Bronchial epithelial cell (primary cell): ENCODE results near the gene ZKSCAN8. TPM values are rescaled to one million over a fixed set of nuclear protein-coding genes. Genes with fewer than 3 reads are reported as not detected.

Experiments
- DNase-seq: peaks from one replicate; pipeline ENCODE4 v3.0.0-alpha.2; 2010; ENCODE audit warnings: low read depth
- FAIRE-seq: peaks from 2 replicates; lab custom pipeline; 2011; peaks lifted over from hg19 to GRCh38; lab: Jason Lieb, UNC
- H3K27me3 ChIP-seq: 2 replicates; pipeline ENCODE4 v1.5.1; 2011; ENCODE audit warnings: low read length; ENCODE audit not compliant: control insufficient read depth, insufficient read depth
- H3K36me3 ChIP-seq: 2 replicates; pipeline ENCODE4 v1.5.1; 2011; ENCODE audit warnings: low read length; ENCODE audit not compliant: control insufficient read depth, insufficient read depth
- H3K4me3 ChIP-seq: 2 replicates; pipeline ENCODE4 v1.5.1; 2011; ENCODE audit warnings: mild to moderate bottlenecking, low read depth, low read length, control low read depth
- total RNA-seq: library from RNA; depleted of rRNA; stranded (reverse); fragments of >200 nt; gene quantifications from 2 replicates; pipeline ENCODE4 v1.2.1, GENCODE V29; 2014
- TF ChIP-seq, protein P1 (sequence below): IDR thresholded peaks from 2 replicates; pipeline ENCODE4 v1.5.1; 2011; ENCODE audit warnings: mild to moderate bottlenecking, moderate library complexity, low read length, control low read depth, inconsistent platforms; ENCODE audit not compliant: insufficient read depth, severe bottlenecking

The ZKSCAN8 gene
- total RNA-seq, 1 donor from 2014 or later = 9.7 TPM

DNA sequence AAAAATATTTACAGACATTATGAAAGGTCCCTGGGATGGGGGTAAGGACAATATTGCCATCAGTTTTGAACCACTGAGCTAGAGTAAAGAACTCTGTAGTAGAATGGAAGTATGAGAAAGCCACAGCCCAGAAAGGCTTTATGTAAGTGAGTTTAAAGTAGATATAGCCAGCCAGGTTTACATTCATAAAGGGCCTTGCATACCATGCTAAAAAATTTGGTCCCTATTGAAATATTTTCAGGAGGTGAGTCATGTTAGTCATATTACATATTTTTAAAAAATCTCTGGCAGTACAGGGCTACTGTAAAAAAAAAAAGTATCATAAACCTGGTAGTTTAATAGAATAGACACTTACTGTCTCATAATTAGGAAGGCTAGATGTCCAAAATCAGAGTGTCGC lies 3.5 kb downstream of the ZKSCAN8 start:
- DNase-seq (no peak), FAIRE-seq (no peak)
- Histone ChIP-seq H3K36me3 (peaks cover 8% of the 10 kb centered on the region), H3K27me3 (no peaks in the 10 kb centered on the region), H3K4me3 (no peak overlapping the region)
- TF ChIP-seq, protein P1, sequence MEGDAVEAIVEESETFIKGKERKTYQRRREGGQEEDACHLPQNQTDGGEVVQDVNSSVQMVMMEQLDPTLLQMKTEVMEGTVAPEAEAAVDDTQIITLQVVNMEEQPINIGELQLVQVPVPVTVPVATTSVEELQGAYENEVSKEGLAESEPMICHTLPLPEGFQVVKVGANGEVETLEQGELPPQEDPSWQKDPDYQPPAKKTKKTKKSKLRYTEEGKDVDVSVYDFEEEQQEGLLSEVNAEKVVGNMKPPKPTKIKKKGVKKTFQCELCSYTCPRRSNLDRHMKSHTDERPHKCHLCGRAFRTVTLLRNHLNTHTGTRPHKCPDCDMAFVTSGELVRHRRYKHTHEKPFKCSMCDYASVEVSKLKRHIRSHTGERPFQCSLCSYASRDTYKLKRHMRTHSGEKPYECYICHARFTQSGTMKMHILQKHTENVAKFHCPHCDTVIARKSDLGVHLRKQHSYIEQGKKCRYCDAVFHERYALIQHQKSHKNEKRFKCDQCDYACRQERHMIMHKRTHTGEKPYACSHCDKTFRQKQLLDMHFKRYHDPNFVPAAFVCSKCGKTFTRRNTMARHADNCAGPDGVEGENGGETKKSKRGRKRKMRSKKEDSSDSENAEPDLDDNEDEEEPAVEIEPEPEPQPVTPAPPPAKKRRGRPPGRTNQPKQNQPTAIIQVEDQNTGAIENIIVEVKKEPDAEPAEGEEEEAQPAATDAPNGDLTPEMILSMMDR = no peak

DNA sequence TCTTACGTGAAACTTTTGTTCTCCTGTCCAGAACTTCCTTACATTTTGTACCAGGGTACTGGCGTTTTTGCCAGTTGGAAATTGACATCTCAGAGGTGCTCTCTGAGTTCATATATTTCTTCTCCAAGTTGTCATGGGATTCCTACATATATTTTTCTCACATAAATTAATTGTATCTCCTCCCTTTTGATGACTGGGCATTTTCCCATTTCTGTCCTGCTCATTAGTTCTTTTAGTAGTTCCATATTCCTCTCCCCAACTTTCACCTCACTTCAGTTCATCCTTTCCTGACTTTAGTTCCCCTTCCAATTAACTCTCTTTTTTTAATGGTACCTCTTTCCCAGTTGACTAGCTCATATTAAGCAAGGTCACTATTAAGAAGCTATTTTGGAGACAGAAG lies 10.8 kb downstream of the ZKSCAN8 start:
- no peak for FAIRE-seq
- H3K27me3 ChIP-seq = no peaks in the 10 kb centered on the region
- no peak for DNase-seq
- TF ChIP-seq, protein P1 = no peak
- H3K4me3 ChIP-seq = no peak overlapping the region
- H3K36me3 ChIP-seq = peaks cover 25% of the 10 kb centered on the region

DNA sequence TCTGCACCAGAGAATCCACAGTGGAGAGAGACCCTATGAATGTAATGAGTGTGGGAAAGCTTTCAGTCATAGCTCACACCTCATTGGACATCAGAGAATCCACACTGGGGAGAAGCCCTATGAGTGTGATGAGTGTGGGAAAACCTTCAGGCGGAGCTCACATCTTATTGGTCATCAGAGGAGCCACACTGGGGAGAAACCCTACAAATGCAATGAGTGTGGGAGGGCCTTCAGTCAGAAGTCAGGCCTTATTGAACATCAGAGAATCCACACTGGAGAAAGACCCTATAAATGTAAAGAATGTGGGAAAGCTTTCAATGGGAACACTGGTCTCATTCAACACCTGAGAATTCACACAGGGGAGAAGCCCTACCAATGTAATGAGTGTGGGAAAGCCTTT lies 11.9 kb downstream of the ZKSCAN8 start:
- FAIRE-seq (no peak), DNase-seq (no peak)
- Histone ChIP-seq H3K36me3 (peaks cover 21% of the 10 kb centered on the region), H3K27me3 (no peaks in the 10 kb centered on the region), H3K4me3 (no peak overlapping the region)
- TF ChIP-seq, protein P1 = no peak

DNA sequence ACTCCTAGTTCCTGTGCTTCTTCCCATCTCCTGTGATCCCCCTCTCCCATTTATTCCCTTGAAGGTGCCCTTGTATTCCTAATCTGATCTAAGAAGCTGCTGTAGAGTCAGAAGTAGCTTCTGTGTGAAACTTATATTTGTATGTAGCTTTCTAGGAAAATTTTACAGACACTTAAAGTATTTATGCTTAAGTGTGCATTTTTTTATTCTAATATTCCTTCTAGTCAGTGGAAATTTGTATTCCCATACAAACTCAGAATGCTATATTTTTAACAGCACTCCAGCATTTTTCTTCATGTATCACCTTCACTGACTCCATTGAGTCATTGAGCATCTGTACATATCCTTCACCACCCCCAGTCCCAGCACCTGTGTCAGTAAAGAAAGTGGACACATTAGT lies 12.7 kb downstream of the ZKSCAN8 start:
- no peak for FAIRE-seq
- H3K36me3 ChIP-seq = peaks cover 17% of the 10 kb centered on the region
- no peak overlapping the region for H3K4me3 ChIP-seq
- TF ChIP-seq, protein P1 = no peak
- DNase-seq = no peak
- H3K27me3 ChIP-seq = no peaks in the 10 kb centered on the region

DNA sequence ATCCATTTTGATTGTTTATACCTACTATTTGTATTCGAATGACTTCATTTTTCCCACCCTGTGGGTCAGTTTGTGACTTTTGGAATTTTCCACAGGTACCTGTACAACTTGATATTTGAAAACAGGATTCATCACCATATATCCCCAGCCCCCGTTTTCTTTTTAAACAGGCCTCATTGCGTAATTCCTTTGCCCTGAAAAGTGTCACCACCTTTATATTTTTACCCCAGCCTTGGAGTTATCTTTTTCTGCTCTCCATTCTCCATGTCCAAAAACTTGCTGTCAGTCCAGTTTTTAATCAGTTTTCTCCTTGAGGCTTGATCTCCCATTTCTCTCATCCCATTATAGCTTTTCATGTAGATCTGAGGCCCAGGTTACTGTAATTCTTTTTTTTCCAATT lies 16.6 kb downstream of the ZKSCAN8 start:
- DNase-seq = no peak
- FAIRE-seq = no peak
- TF ChIP-seq, protein P1 = no peak
- H3K27me3 ChIP-seq = no peaks in the 10 kb centered on the region
- no peak overlapping the region for H3K4me3 ChIP-seq
- H3K36me3 ChIP-seq = peaks cover 6% of the 10 kb centered on the region

DNA sequence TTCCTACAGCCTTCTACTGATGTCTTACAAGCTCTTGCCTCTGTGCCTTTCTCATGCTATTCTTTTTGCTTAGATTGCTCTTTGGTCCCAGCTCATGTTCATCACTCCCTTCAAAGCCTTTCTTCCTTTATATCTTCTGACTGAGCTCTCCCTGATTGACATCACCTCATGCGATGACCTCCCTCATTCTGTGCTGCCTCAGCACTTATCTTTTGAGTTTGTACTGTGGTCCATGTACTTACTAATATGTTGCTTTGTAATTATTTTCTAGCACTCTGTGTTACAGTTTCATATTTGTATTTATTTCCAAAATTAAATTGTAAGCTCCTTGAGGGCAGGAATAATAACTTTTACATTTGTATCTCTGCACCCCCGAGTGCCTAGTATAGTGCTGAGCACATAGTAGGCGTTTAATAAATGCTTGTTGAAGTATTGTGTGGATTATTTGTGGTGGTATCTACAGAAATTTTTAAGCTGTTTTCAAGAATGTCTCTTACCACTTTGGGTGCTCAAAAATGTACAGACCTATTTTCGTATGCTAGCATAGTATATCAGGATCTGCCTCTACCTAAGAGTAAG lies 17.4 kb downstream of the ZKSCAN8 start:
- Histone ChIP-seq H3K27me3 (no peaks in the 10 kb centered on the region), H3K36me3 (no peaks in the 10 kb centered on the region), H3K4me3 (no peak overlapping the region)
- TF ChIP-seq, protein P1 = no peak
- DNase-seq (no peak), FAIRE-seq (no peak)
